GM12878 (cell line): ENCODE results near the gene BACE2. TPM values are rescaled to one million over a fixed set of nuclear protein-coding genes. Genes with fewer than 3 reads are reported as not detected.

Experiments used
- ATAC-seq: fragments of 200-7000 bp; cut with Tn5 transposase; 3 replicates; pipeline ENCODE4 v1.9.1; 2020; ENCODE audit warnings: mild to moderate bottlenecking, moderate library complexity
- BruUV-seq: library from RNA; stranded (reverse); fragments of 400-500 nt; replicated peaks from 2 replicates; lab custom pipeline; 2021; lab: Mats Ljungman, UMichigan
- CTCF ChIA-PET: fragments of 300-600 bp; sonication (Branson Sonifier 250); formaldehyde crosslinking; extraction: SDS; loops from one replicate; lab custom pipeline; 2021; ENCODE audit warnings: inconsistent platforms; lab: Yijun Ruan, JAX
- POLR2A ChIA-PET: fragments of 350-600 bp; formaldehyde crosslinking; extraction: SDS; loops from one replicate; lab custom pipeline; 2021; ENCODE audit warnings: inconsistent platforms; lab: Charles Lee
- RAD21 ChIA-PET: fragments of 300-600 bp; sonication (Branson Sonifier 250); formaldehyde crosslinking; loops from one replicate; lab custom pipeline; 2023; ENCODE audit warnings: antibody characterized with exemption; ENCODE audit not compliant: unreplicated experiment; lab: Charles Lee
- SMC1A ChIA-PET: fragments of 300-600 bp; sonication (Branson Sonifier 250); formaldehyde crosslinking; loops from one replicate; lab custom pipeline; 2023; ENCODE audit not compliant: unreplicated experiment, uncharacterized antibody; lab: Charles Lee
- DNase-seq: peaks from one replicate; pipeline ENCODE4 v3.0.0-alpha.2; 2011; ENCODE audit warnings: low read depth, low spot score
- FAIRE-seq: peaks from 3 replicates; lab custom pipeline; 2011; peaks lifted over from hg19 to GRCh38; lab: Jason Lieb, UNC
- H2AFZ ChIP-seq: 2 replicates; pipeline ENCODE4 v1.6.0; 2011; ENCODE audit warnings: low read depth, low read length, control low read depth; ENCODE audit not compliant: control insufficient read depth
- H3K27ac ChIP-seq: 2 replicates; pipeline ENCODE4 v1.5.1; 2011; ENCODE audit warnings: control low read depth; ENCODE audit not compliant: control insufficient read depth, insufficient read depth
- H3K27me3 ChIP-seq, 2 experiments: replicated peaks in 1 of 2; 2 replicates each; pipeline versions ENCODE4 v1.6.0 to v1.6.1; 2011; ENCODE audit warnings: low read length in 1 of 2; ENCODE audit not compliant: control insufficient read depth in 2 of 2, insufficient read depth in 2 of 2
- H3K36me3 ChIP-seq, 2 experiments: 2 replicates each; pipeline ENCODE4 v1.5.1; 2011; ENCODE audit warnings: low read length in 1 of 2; ENCODE audit not compliant: control insufficient read depth in 2 of 2, insufficient read depth in 2 of 2
- H3K4me1 ChIP-seq: 2 replicates; pipeline ENCODE4 v1.6.1; 2011; ENCODE audit warnings: mild to moderate bottlenecking, low read length, moderate library complexity, mixed read lengths; ENCODE audit not compliant: control insufficient read depth, insufficient read depth
- H3K4me2 ChIP-seq: 2 replicates; pipeline ENCODE4 v1.6.0; 2011; ENCODE audit warnings: control low read depth; ENCODE audit not compliant: control insufficient read depth, insufficient read depth
- H3K4me3 ChIP-seq: fragments of 200-600 bp; sonication (generic); 2 replicates; pipeline ENCODE4 v1.5.1; 2016
- H3K79me2 ChIP-seq: 2 replicates; pipeline ENCODE4 v1.6.0; 2011; ENCODE audit warnings: low read length; ENCODE audit not compliant: control insufficient read depth, insufficient read depth
- H3K9ac ChIP-seq: 2 replicates; pipeline ENCODE4 v1.8.0; 2011; ENCODE audit warnings: low read length, control low read depth, mixed read lengths; ENCODE audit not compliant: control insufficient read depth, insufficient read depth
- H3K9me3 ChIP-seq: replicated peaks from 3 replicates; pipeline ENCODE4 v1.5.1; 2011; ENCODE audit warnings: mild to moderate bottlenecking, low read length; ENCODE audit not compliant: control insufficient read depth, insufficient read depth
- H4K20me1 ChIP-seq: 2 replicates; pipeline ENCODE4 v1.6.0; 2011; ENCODE audit not compliant: control insufficient read depth, insufficient read depth
- BMI1 ChIP-seq: fragments of 450-650 bp; IDR thresholded peaks from 2 replicates; pipeline ENCODE4 v1.6.1; 2016; ENCODE audit warnings: mild to moderate bottlenecking, moderate library complexity, borderline replicate concordance
- CBX3 ChIP-seq: fragments of 200-600 bp; sonication (generic); IDR thresholded peaks from 2 replicates; pipeline ENCODE4 v1.6.1; 2016; ENCODE audit warnings: low read depth, borderline replicate concordance
- EGR1 ChIP-seq, 2 experiments: IDR thresholded peaks; 1 replicate in 1 of 2; 2 replicates in 1 of 2; pipeline ENCODE4 v1.6.1; 2011 to 2012; ENCODE audit warnings: low read depth in 2 of 2, low read length in 2 of 2, borderline replicate concordance in 1 of 2, mild to moderate bottlenecking in 1 of 2, moderate library complexity in 1 of 2
- ETV6 ChIP-seq, 2 experiments: fragments of 450-650 bp in 1 of 2; IDR thresholded peaks in 1 of 2; conservative IDR thresholded peaks in 1 of 2; 2 replicates each; pipeline ENCODE4 v1.6.1; 2014; ENCODE audit warnings: antibody characterized with exemption in 1 of 2, borderline replicate concordance in 1 of 2, low read depth in 1 of 2, mild to moderate bottlenecking in 1 of 2, moderate library complexity in 1 of 2
- FOXK2 ChIP-seq: fragments of 450-650 bp; IDR thresholded peaks from 2 replicates; pipeline ENCODE4 v1.6.1; 2017; ENCODE audit warnings: mild to moderate bottlenecking, moderate library complexity
- IKZF1 ChIP-seq: fragments of 450-650 bp; conservative IDR thresholded peaks from 2 replicates; pipeline ENCODE4 v1.6.1; 2017; ENCODE audit warnings: antibody characterized with exemption, mild to moderate bottlenecking
- MTA2 ChIP-seq: fragments of 450-650 bp; IDR thresholded peaks from 2 replicates; pipeline ENCODE4 v1.6.1; 2016; ENCODE audit warnings: low read depth, mild to moderate bottlenecking, moderate library complexity
- NR2C2 ChIP-seq: IDR thresholded peaks from 2 replicates; pipeline ENCODE4 v1.6.1; 2011; ENCODE audit warnings: borderline replicate concordance, low read depth; ENCODE audit not compliant: control insufficient read depth, insufficient read length
- RAD51 ChIP-seq: fragments of 450-650 bp; IDR thresholded peaks from 2 replicates; pipeline ENCODE4 v1.6.1; 2016; ENCODE audit warnings: moderate library complexity, mild to moderate bottlenecking, inconsistent platforms
- WGBS: methylation state at CpG from one replicate; pipeline ENCODE4 v1.1.6; 2016; ENCODE audit warnings: low lambda C conversion rate; ENCODE audit not compliant: insufficient replicate concordance, insufficient coverage; ENCODE audit errors: missing lambda C conversion rate; 5-methylcytosine and 5-hydroxymethylcytosine counted together
- in situ Hi-C: fragments of 300-500 bp; cut with MboI; formaldehyde crosslinking; loops from 9 replicates; pipeline ENCODE4 v1.14.3; 2018; ENCODE audit warnings: mixed read lengths
- intact Hi-C: fragments of 100-400 bp; cut with micrococcal nuclease; formaldehyde crosslinking; loops from one replicate; pipeline ENCODE4 v1.14.2; 2022; ENCODE audit not compliant: unreplicated experiment
- polyA plus RNA-seq, 11 experiments: library from polyadenylated mRNA; depleted of rRNA in 4 of 11; unstranded in 6 of 11; stranded (reverse) in 5 of 11; fragments of >200 nt; fragmentation: Nextera tagmentation in 4 of 11; fragmentation: Illumina TruSeq in 1 of 11; extraction: Ambion mirVana in 4 of 11; extraction: Trizol in 1 of 11; gene quantifications; 1 replicate in 1 of 11; 2 replicates in 10 of 11; pipeline versions ENCODE4 v1.2.1 to v1.2.3, GENCODE V29; 2011 to 2016; ENCODE audit warnings: inconsistent platforms in 2 of 11, missing spikeins in 2 of 11, low read depth in 1 of 11
- total RNA-seq, 4 experiments: library from RNA; depleted of rRNA in 3 of 4; stranded (reverse); fragments of >200 nt in 3 of 4; fragmentation: Illumina TruSeq in 1 of 4; extraction: Trizol in 1 of 4; gene quantifications; 2 replicates each; pipeline versions ENCODE4 v1.2.1 to v1.2.3, GENCODE V29; 2013 to 2021
- TF ChIP-seq, protein P1 (sequence below): IDR thresholded peaks from 2 replicates; pipeline ENCODE4 v1.6.1; 2012; ENCODE audit warnings: improper control_type of control experiment, low read depth, low read length; ENCODE audit not compliant: insufficient replicate concordance

BACE2 gene
- total and polyA plus RNA-seq, 10 of the 15 experiments (the other 5 are each of a cell fraction or from before 2014, with no cell fraction given) = 0.04 to 0.69 (median 0.18) TPM; not detected in 5

GRCh38 chr21:41158026-41158425, 9.9 kb upstream of the BACE2 start:
- ATAC-seq = no peak
- FAIRE-seq = no peak
- Histone ChIP-seq H3K79me2 (no peaks in the 10 kb centered on the region), H4K20me1 (no peaks in the 10 kb centered on the region), H2AFZ (no peak overlapping the region), H3K4me1 (no peaks in the 10 kb centered on the region), H3K4me2 (no peak overlapping the region), H3K9ac (no peak overlapping the region), H3K4me3 (no peak overlapping the region), H3K9me3 (no peaks in the 10 kb centered on the region; the same call in 2 of the 3 replicates), H3K27me3 (no peaks in the 10 kb centered on the region), H3K36me3 (no peaks in the 10 kb centered on the region), H3K27ac (no peak overlapping the region)
- intact Hi-C loops (no loop called here), in situ Hi-C loops (no loop called here)
- RAD21 ChIA-PET = no interaction called here
- no TSS peak for BruUV-seq
- CTCF ChIA-PET = no interaction called here
- 69% methylated on average over 2 of the region's 2 CpGs for WGBS
- SMC1A ChIA-PET = no interaction called here
- no peak for DNase-seq
- TF ChIP-seq FOXK2 = no peak
- TF ChIP-seq EGR1 (IDR thresholded peaks at IDR 0.05; ENCODE audit: borderline replicate concordance in 1 of 2, low read depth in 2 of 2, low read length in 2 of 2) = no peak
- no peak for TF ChIP-seq ETV6 (conservative IDR thresholded peaks at IDR 0.05 in 1 of 2, IDR thresholded peaks at IDR 0.05 in 1 of 2; ENCODE audit: borderline replicate concordance in 1 of 2, low read depth in 1 of 2)
- TF ChIP-seq MTA2 = no peak
- no peak for TF ChIP-seq IKZF1
- TF ChIP-seq RAD51 = no peak
- no peak for TF ChIP-seq BMI1
- no peak for TF ChIP-seq NR2C2
- no peak for TF ChIP-seq CBX3
- TF ChIP-seq, protein P1, sequence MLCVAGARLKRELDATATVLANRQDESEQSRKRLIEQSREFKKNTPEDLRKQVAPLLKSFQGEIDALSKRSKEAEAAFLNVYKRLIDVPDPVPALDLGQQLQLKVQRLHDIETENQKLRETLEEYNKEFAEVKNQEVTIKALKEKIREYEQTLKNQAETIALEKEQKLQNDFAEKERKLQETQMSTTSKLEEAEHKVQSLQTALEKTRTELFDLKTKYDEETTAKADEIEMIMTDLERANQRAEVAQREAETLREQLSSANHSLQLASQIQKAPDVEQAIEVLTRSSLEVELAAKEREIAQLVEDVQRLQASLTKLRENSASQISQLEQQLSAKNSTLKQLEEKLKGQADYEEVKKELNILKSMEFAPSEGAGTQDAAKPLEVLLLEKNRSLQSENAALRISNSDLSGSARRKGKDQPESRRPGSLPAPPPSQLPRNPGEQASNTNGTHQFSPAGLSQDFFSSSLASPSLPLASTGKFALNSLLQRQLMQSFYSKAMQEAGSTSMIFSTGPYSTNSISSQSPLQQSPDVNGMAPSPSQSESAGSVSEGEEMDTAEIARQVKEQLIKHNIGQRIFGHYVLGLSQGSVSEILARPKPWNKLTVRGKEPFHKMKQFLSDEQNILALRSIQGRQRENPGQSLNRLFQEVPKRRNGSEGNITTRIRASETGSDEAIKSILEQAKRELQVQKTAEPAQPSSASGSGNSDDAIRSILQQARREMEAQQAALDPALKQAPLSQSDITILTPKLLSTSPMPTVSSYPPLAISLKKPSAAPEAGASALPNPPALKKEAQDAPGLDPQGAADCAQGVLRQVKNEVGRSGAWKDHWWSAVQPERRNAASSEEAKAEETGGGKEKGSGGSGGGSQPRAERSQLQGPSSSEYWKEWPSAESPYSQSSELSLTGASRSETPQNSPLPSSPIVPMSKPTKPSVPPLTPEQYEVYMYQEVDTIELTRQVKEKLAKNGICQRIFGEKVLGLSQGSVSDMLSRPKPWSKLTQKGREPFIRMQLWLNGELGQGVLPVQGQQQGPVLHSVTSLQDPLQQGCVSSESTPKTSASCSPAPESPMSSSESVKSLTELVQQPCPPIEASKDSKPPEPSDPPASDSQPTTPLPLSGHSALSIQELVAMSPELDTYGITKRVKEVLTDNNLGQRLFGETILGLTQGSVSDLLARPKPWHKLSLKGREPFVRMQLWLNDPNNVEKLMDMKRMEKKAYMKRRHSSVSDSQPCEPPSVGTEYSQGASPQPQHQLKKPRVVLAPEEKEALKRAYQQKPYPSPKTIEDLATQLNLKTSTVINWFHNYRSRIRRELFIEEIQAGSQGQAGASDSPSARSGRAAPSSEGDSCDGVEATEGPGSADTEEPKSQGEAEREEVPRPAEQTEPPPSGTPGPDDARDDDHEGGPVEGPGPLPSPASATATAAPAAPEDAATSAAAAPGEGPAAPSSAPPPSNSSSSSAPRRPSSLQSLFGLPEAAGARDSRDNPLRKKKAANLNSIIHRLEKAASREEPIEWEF = no peak
- POLR2A ChIA-PET = no interaction called here
